NCI-H345 (cell line): ENCODE data around the gene TYMS.
"Not testable (repeated sequence)": the region's sequence is repeated elsewhere in the genome, so short reads cannot be mapped to it uniquely, and the experiment has no call there.

ENCODE experiments used
- DNase-seq: peaks from one replicate; lab custom pipeline; 2025; lab: John Stamatoyannopoulos, UW

Gene TYMS

GRCh38 chr18:678482-679182, 21.2 kb downstream of the TYMS start:
- DNase-seq: no peak

- no peak for DNase-seq
Measured at GRCh38 chr18:679516-679915, 22.1 kb downstream of the TYMS start.

- DNase-seq: no peak
Measured at GRCh38 chr18:680392-680791, 22.9 kb downstream of the TYMS start.

GRCh38 chr18:681985-682384, 24.5 kb downstream of the TYMS start:
- no peak for DNase-seq

- not testable (repeated sequence) for DNase-seq
Measured at GRCh38 chr18:682416-682815, 25.0 kb downstream of the TYMS start.

- DNase-seq: no peak
Measured at GRCh38 chr18:682833-683232, 25.4 kb downstream of the TYMS start.

- DNase-seq: no peak
Measured at GRCh38 chr18:683531-683930, 26.1 kb downstream of the TYMS start.

- DNase-seq: no peak
Measured at GRCh38 chr18:685438-685837, 28.0 kb downstream of the TYMS start.

GRCh38 chr18:686339-687111, 29.1 kb downstream of the TYMS start:
- DNase-seq: peak; percentile 15

- DNase-seq: peak; percentile 63
Measured at GRCh38 chr18:688323-688722, 30.9 kb downstream of the TYMS start.

GRCh38 chr18:692824-693223, 35.4 kb downstream of the TYMS start:
- no peak for DNase-seq

GRCh38 chr18:693466-694187, 36.2 kb downstream of the TYMS start:
- DNase-seq: no peak

- DNase-seq: no peak
Measured at GRCh38 chr18:697012-697411, 39.6 kb downstream of the TYMS start.

- no peak for DNase-seq
Measured at GRCh38 chr18:697800-698199, 40.3 kb downstream of the TYMS start.

- no peak for DNase-seq
Measured at GRCh38 chr18:703213-703967, 45.9 kb downstream of the TYMS start.

GRCh38 chr18:706405-706804, 49.0 kb downstream of the TYMS start:
- DNase-seq: no peak

- DNase-seq: no peak
Measured at GRCh38 chr18:708096-708495, 50.6 kb downstream of the TYMS start.

- DNase-seq: no peak
Measured at GRCh38 chr18:709771-710170, 52.3 kb downstream of the TYMS start.

GRCh38 chr18:710418-711300, 53.2 kb downstream of the TYMS start:
- DNase-seq: no peak

GRCh38 chr18:711310-711656, 53.8 kb downstream of the TYMS start:
- DNase-seq: no peak

GRCh38 chr18:711657-712400, 54.4 kb downstream of the TYMS start:
- peak; percentile 53 for DNase-seq
